Upper lobe of left lung (tissue), 4 donors: Measurements from ENCODE around the gene NUDT5.

Source experiments
- CTCF ChIP-seq, 6 experiments: fragments of 450-650 bp in 4 of 6; fragments of 200-600 bp in 2 of 6; sonication (generic) in 2 of 6; IDR thresholded peaks; one replicate each; pipeline ENCODE4 v1.5.1; 2016 to 2019; ENCODE audit warnings: antibody characterized with exemption in 6 of 6
- EP300 ChIP-seq, 4 donors: sonication (generic); formaldehyde crosslinking; IDR thresholded peaks; one replicate each; pipeline ENCODE4 v1.5.1; 2017; ENCODE audit warnings: antibody characterized with exemption in 4 of 4, control low read depth in 2 of 4
- POLR2A ChIP-seq, 4 donors: fragments of 450-650 bp; IDR thresholded peaks; one replicate each; pipeline ENCODE4 v1.5.1; 2016 to 2017; ENCODE audit warnings: antibody characterized with exemption in 4 of 4, mild to moderate bottlenecking in 2 of 4
- POLR2AphosphoS5 ChIP-seq, 2 donors: sonication (generic); formaldehyde crosslinking; IDR thresholded peaks; one replicate each; pipeline ENCODE4 v1.5.1; 2017; ENCODE audit warnings: antibody characterized with exemption in 2 of 2

- TF ChIP-seq CTCF (IDR thresholded peaks at IDR 0.05) = no peak
- TF ChIP-seq POLR2AphosphoS5 (IDR thresholded peaks at IDR 0.05) = no peak
- TF ChIP-seq EP300 (IDR thresholded peaks at IDR 0.05) = no peak
- no peak for TF ChIP-seq POLR2A (IDR thresholded peaks at IDR 0.05)
Measured at GRCh38 chr10:12181065-12181775, 14.5 kb downstream of the NUDT5 start.
